T-helper 2 cell treated with Interferon-gamma antibody and Interleukin-4, amounts not matched to agents 5 μg/mL and 100 μg/mL, for 36 hours (primary cell): Measurements from ENCODE around the gene SGMS1.

Experiments
- DNase-seq: peaks from one replicate; pipeline ENCODE4 v3.0.0; 2021; ENCODE audit warnings: low spot score
- H3K27ac Mint-ChIP-seq: one replicate; pipeline ENCODE4 v1.8.0; 2021; ENCODE audit warnings: mild to moderate bottlenecking, mixed read lengths
- H3K27me3 Mint-ChIP-seq: one replicate; pipeline ENCODE4 v1.8.0; 2021; ENCODE audit warnings: low read depth, mixed read lengths
- H3K36me3 Mint-ChIP-seq: one replicate; pipeline ENCODE4 v1.8.0; 2021; ENCODE audit warnings: low read depth, mixed read lengths
- H3K4me1 Mint-ChIP-seq: one replicate; pipeline ENCODE4 v1.8.0; 2021; ENCODE audit warnings: low read depth, mixed read lengths
- H3K4me3 Mint-ChIP-seq: one replicate; pipeline ENCODE4 v1.8.0; 2022; ENCODE audit warnings: mild to moderate bottlenecking, moderate library complexity, mixed read lengths
- H3K9me3 Mint-ChIP-seq: one replicate; pipeline ENCODE4 v1.8.0; 2021; ENCODE audit warnings: mixed read lengths

SGMS1 gene

GRCh38 chr10:50477287-50478203, 146.2 kb downstream of the SGMS1 start:
- H3K9me3 Mint-ChIP-seq: peaks cover 38% of the 10 kb centered on the region
- H3K36me3 Mint-ChIP-seq: peaks cover 18% of the 10 kb centered on the region
- H3K27ac Mint-ChIP-seq: no peak overlapping the region
- no peak for DNase-seq
- no peaks in the 10 kb centered on the region for H3K27me3 Mint-ChIP-seq
- peaks cover 2% of the 10 kb centered on the region for H3K4me1 Mint-ChIP-seq
- H3K4me3 Mint-ChIP-seq: no peak overlapping the region

GRCh38 chr10:50473756-50474155, 150.0 kb downstream of the SGMS1 start:
- H3K27me3 Mint-ChIP-seq: no peaks in the 10 kb centered on the region

GRCh38 chr10:50472914-50473313, 150.8 kb downstream of the SGMS1 start:
- peaks cover 6% of the 10 kb centered on the region for H3K36me3 Mint-ChIP-seq
- no peak for DNase-seq
- H3K27ac Mint-ChIP-seq: no peak overlapping the region
- peaks cover 40% of the 10 kb centered on the region for H3K4me1 Mint-ChIP-seq
- peaks cover 23% of the 10 kb centered on the region for H3K9me3 Mint-ChIP-seq
- H3K4me3 Mint-ChIP-seq: no peak overlapping the region
- H3K27me3 Mint-ChIP-seq: no peaks in the 10 kb centered on the region

More at GRCh38 chr10:50473756-50474155, 150.0 kb downstream of the SGMS1 start:
- H3K9me3 Mint-ChIP-seq: peaks cover 28% of the 10 kb centered on the region
- H3K4me3 Mint-ChIP-seq: no peak overlapping the region
- H3K4me1 Mint-ChIP-seq: peaks cover 31% of the 10 kb centered on the region
- no peak for DNase-seq
- H3K27ac Mint-ChIP-seq: no peak overlapping the region
- H3K36me3 Mint-ChIP-seq: peaks cover 9% of the 10 kb centered on the region

GRCh38 chr10:50471583-50471975, 152.2 kb downstream of the SGMS1 start:
- DNase-seq: no peak
- Mint-ChIP-seq H3K27ac (no peak overlapping the region), H3K4me3 (no peak overlapping the region), H3K4me1 (peaks cover 50% of the 10 kb centered on the region), H3K9me3 (peaks cover 10% of the 10 kb centered on the region), H3K36me3 (no peaks in the 10 kb centered on the region), H3K27me3 (no peaks in the 10 kb centered on the region)

- no peak for DNase-seq
- Mint-ChIP-seq H3K27me3 (peaks cover 2% of the 10 kb centered on the region), H3K4me3 (peak overlapping the region; percentile 35), H3K36me3 (no peaks in the 10 kb centered on the region), H3K9me3 (peaks cover 5% of the 10 kb centered on the region), H3K27ac (no peak overlapping the region), H3K4me1 (peaks cover 54% of the 10 kb centered on the region)
Observed at GRCh38 chr10:50470798-50471582, 152.8 kb downstream of the SGMS1 start.

- Mint-ChIP-seq H3K4me3 (peak overlapping the region; percentile 35), H3K4me1 (peaks cover 56% of the 10 kb centered on the region), H3K27me3 (peaks cover 7% of the 10 kb centered on the region), H3K9me3 (no peaks in the 10 kb centered on the region), H3K36me3 (no peaks in the 10 kb centered on the region), H3K27ac (peak overlapping the region; percentile 71)
- no peak for DNase-seq
Observed at GRCh38 chr10:50470345-50470744, 153.4 kb downstream of the SGMS1 start.

GRCh38 chr10:50469778-50470193, 154.0 kb downstream of the SGMS1 start:
- peak overlapping the region; percentile 22 for H3K4me3 Mint-ChIP-seq
- no peaks in the 10 kb centered on the region for H3K9me3 Mint-ChIP-seq
- peaks cover 7% of the 10 kb centered on the region for H3K27me3 Mint-ChIP-seq
- H3K27ac Mint-ChIP-seq: no peak overlapping the region
- no peaks in the 10 kb centered on the region for H3K36me3 Mint-ChIP-seq
- no peak for DNase-seq
- H3K4me1 Mint-ChIP-seq: peaks cover 56% of the 10 kb centered on the region

- H3K27me3 Mint-ChIP-seq: peaks cover 7% of the 10 kb centered on the region
- no peak overlapping the region for H3K27ac Mint-ChIP-seq
- H3K36me3 Mint-ChIP-seq: no peaks in the 10 kb centered on the region
- H3K4me1 Mint-ChIP-seq: peaks cover 56% of the 10 kb centered on the region
- no peak overlapping the region for H3K4me3 Mint-ChIP-seq
- no peaks in the 10 kb centered on the region for H3K9me3 Mint-ChIP-seq
- no peak for DNase-seq
Observed at GRCh38 chr10:50469288-50469687, 154.5 kb downstream of the SGMS1 start.

- no peak for DNase-seq
- Mint-ChIP-seq H3K4me3 (no peak overlapping the region), H3K36me3 (peaks cover 1% of the 10 kb centered on the region), H3K27ac (no peak overlapping the region), H3K4me1 (peaks cover 55% of the 10 kb centered on the region), H3K9me3 (no peaks in the 10 kb centered on the region), H3K27me3 (peaks cover 7% of the 10 kb centered on the region)
Observed at GRCh38 chr10:50467209-50467608, 156.5 kb downstream of the SGMS1 start.

- Mint-ChIP-seq H3K4me3 (no peak overlapping the region), H3K27me3 (peaks cover 7% of the 10 kb centered on the region), H3K4me1 (peaks cover 29% of the 10 kb centered on the region), H3K36me3 (peaks cover 8% of the 10 kb centered on the region), H3K27ac (no peak overlapping the region), H3K9me3 (no peaks in the 10 kb centered on the region)
- DNase-seq: no peak
Observed at GRCh38 chr10:50464004-50464409, 159.7 kb downstream of the SGMS1 start.

GRCh38 chr10:50461834-50462233, 161.9 kb downstream of the SGMS1 start:
- no peak overlapping the region for H3K4me3 Mint-ChIP-seq
- H3K27me3 Mint-ChIP-seq: peaks cover 7% of the 10 kb centered on the region
- peaks cover 8% of the 10 kb centered on the region for H3K36me3 Mint-ChIP-seq
- H3K4me1 Mint-ChIP-seq: peaks cover 10% of the 10 kb centered on the region
- no peak for DNase-seq
- H3K27ac Mint-ChIP-seq: no peak overlapping the region
- no peaks in the 10 kb centered on the region for H3K9me3 Mint-ChIP-seq

GRCh38 chr10:50461123-50461522, 162.6 kb downstream of the SGMS1 start:
- peaks cover 8% of the 10 kb centered on the region for H3K36me3 Mint-ChIP-seq
- H3K27me3 Mint-ChIP-seq: peaks cover 6% of the 10 kb centered on the region
- DNase-seq: no peak
- H3K9me3 Mint-ChIP-seq: no peaks in the 10 kb centered on the region
- H3K27ac Mint-ChIP-seq: no peak overlapping the region
- no peak overlapping the region for H3K4me3 Mint-ChIP-seq
- peaks cover 7% of the 10 kb centered on the region for H3K4me1 Mint-ChIP-seq

- H3K27me3 Mint-ChIP-seq: no peaks in the 10 kb centered on the region
- peaks cover 7% of the 10 kb centered on the region for H3K36me3 Mint-ChIP-seq
- no peak overlapping the region for H3K4me3 Mint-ChIP-seq
- no peak for DNase-seq
- H3K27ac Mint-ChIP-seq: no peak overlapping the region
- peaks cover 2% of the 10 kb centered on the region for H3K4me1 Mint-ChIP-seq
- no peaks in the 10 kb centered on the region for H3K9me3 Mint-ChIP-seq
Observed at GRCh38 chr10:50456719-50457118, 167.0 kb downstream of the SGMS1 start.

GRCh38 chr10:50453940-50454339, 169.8 kb downstream of the SGMS1 start:
- Mint-ChIP-seq H3K36me3 (no peaks in the 10 kb centered on the region), H3K27ac (no peak overlapping the region), H3K4me3 (no peak overlapping the region), H3K9me3 (no peaks in the 10 kb centered on the region), H3K27me3 (no peaks in the 10 kb centered on the region), H3K4me1 (peaks cover 3% of the 10 kb centered on the region)
- no peak for DNase-seq
